IPS-18a (cell line): ENCODE measurements around the gene GPR160.
"Not testable (repeated sequence)": the region's sequence is repeated elsewhere in the genome, so short reads cannot be mapped to it uniquely, and the experiment has no call there.

Experiments used
- H3K27ac ChIP-seq: one replicate; pipeline ENCODE4 v1.5.1; 2013; ENCODE audit warnings: low read length
- H3K27me3 ChIP-seq: one replicate; pipeline ENCODE4 v1.6.1; 2013; ENCODE audit warnings: mild to moderate bottlenecking, low read length; ENCODE audit not compliant: control insufficient read depth, insufficient read depth
- H3K36me3 ChIP-seq: one replicate; pipeline ENCODE4 v1.6.1; 2013; ENCODE audit warnings: low read depth, low read length; ENCODE audit not compliant: control insufficient read depth
- H3K4me1 ChIP-seq: one replicate; pipeline ENCODE4 v1.6.1; 2013; ENCODE audit warnings: low read depth, low read length; ENCODE audit not compliant: control insufficient read depth
- H3K4me3 ChIP-seq: one replicate; pipeline ENCODE4 v1.5.1; 2013; ENCODE audit warnings: low read length
- H3K9ac ChIP-seq: one replicate; pipeline ENCODE4 v1.6.1; 2013; ENCODE audit warnings: mild to moderate bottlenecking, low read length, moderate library complexity
- H3K9me3 ChIP-seq: one replicate; pipeline ENCODE4 v1.6.1; 2013; ENCODE audit warnings: low read depth, low read length; ENCODE audit not compliant: control insufficient read depth

The GPR160 gene

DNA sequence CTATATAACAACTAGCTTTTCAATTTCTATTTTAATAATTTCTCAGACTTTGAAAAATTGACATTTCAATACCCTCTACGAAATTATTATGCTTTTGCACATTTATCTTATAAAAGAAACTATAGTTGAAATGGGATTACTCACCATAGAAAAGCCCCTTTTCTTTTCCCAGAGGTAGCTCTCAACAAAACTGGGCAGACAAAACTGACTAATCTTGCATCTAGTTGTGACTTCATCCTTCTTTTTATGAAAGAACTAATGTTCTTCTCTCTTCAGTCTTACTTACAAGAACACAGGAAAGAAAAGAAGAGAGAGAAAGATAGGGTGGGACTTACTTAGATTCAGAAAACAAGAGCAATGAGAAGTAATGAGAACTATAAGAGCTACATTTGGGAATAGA, 61.0 kb downstream of the GPR160 start:
- peaks cover 70% of the 10 kb centered on the region for H3K36me3 ChIP-seq
- no peaks in the 10 kb centered on the region for H3K27me3 ChIP-seq
- no peaks in the 10 kb centered on the region for H3K4me1 ChIP-seq
- no peak overlapping the region for H3K27ac ChIP-seq
- H3K9me3 ChIP-seq, result no peaks in the 10 kb centered on the region
- no peak overlapping the region for H3K9ac ChIP-seq
- H3K4me3 ChIP-seq, result no peak overlapping the region

DNA sequence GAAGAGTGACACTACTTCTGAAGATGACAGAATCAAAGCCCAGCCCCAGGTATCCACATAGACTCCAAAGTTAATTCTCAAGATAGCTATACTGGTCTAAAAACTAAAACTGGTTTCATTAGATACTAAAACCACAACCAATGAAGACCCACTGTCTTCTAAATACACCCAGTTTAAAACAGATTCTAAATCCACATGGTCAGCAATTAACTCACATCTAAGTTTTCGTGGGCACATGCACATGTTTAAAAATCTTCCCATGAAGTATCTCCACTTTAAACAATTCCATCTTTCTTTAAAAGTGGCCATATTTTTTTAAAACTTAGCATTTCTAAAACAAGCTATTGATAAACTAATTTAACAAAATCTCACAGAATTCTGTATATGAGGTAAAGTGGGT, 63.1 kb downstream of the GPR160 start:
- Histone ChIP-seq H3K36me3 (peaks cover 63% of the 10 kb centered on the region), H3K27me3 (no peaks in the 10 kb centered on the region), H3K9ac (no peak overlapping the region), H3K27ac (no peak overlapping the region), H3K9me3 (no peaks in the 10 kb centered on the region), H3K4me3 (no peak overlapping the region), H3K4me1 (no peaks in the 10 kb centered on the region)

DNA sequence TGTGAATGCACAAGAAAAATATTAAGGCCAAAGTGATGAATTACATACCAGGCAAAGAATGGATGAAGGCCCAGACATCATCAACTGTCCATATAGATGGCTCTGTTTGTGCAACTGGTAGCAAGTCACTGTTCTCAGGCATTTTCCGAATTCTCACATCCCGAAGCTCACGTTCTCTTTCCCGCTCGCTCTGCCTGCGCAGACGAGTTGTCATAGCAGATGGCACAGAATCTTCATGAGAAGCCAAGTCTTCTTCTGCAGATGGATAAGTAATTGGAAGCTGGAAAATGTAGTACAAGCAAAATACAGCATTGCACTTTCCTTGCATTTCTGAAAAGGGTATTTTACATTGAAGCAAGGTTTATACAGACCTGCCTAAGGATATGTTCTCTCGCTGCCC, 64.6 kb downstream of the GPR160 start:
- Histone ChIP-seq H3K4me1 (no peaks in the 10 kb centered on the region), H3K27me3 (no peaks in the 10 kb centered on the region), H3K9me3 (no peaks in the 10 kb centered on the region), H3K4me3 (no peak overlapping the region), H3K27ac (no peak overlapping the region), H3K9ac (no peak overlapping the region), H3K36me3 (peaks cover 49% of the 10 kb centered on the region)

DNA sequence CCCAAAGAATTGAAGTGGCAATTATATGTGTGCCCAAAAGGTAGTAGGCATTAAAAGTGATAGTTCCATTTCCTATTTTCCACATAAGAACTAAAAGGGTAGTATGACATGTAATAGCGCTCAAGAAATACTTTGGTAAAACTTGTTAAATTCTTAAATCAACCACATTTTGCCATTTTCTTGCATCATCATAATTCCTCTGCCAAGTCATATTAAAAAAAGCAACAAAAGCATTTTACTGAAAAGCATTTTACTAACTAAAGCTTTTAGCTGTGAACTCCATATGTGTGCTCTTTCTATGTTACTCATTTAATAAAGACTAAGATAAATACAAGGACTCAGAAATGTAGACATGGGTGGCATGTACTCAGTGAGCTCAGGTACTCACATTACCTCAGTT, 70.1 kb downstream of the GPR160 start:
- Histone ChIP-seq H3K36me3 (peaks cover 6% of the 10 kb centered on the region), H3K4me3 (no peak overlapping the region), H3K27ac (no peak overlapping the region), H3K9ac (no peak overlapping the region), H3K9me3 (no peaks in the 10 kb centered on the region), H3K4me1 (no peaks in the 10 kb centered on the region), H3K27me3 (no peaks in the 10 kb centered on the region)

DNA sequence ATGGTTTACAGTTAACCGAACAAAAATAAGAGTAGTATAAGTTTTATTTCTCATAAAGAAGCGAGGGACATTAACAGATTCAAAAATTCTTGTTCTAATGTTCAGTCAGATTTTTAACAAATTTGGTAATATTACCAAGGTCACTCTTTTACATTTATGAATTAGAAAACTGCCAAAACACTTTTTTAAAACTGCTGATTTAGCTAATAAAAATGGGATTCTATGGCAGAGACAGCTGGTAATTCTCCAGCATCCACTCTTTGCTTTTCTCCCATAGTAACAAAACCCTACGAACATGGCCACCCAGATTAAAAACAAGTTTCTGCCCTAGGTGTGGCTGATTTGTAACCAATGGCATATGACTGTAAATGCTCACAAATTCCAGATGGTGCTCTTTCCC, 71.2 kb downstream of the GPR160 start:
- H3K36me3 ChIP-seq, result peaks cover 15% of the 10 kb centered on the region
- no peaks in the 10 kb centered on the region for H3K4me1 ChIP-seq

DNA sequence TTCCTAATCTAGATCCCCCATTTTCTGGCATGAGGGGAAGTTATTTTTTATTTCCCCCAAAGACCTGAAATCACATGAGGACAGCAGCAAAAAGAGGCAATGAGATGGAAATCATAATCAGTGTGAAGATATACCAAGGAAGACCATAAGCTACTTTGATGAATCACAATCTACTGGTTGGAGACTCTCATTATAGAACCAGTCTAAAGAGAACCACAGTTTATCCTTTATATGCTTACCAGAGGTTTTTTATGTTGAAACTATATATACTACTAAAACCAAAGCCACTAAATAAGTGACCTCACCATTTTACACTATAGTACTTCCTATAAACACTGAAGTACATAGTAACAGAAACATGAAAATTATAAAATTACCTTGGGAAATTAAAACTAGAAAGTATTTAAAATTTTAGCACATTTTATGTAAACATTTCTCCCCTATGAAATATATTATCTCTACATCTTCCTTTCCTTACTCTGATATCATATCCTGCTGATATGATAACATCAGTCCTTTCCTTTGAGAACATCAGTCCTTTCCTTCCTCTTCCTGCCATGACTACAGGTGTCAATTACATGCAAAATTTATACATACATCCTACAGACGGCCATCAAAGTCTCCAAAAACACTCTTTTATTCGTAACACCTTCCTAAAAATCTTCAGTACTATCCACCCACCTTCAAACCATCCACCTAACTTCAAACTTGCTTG, 71.9 kb downstream of the GPR160 start:
- Histone ChIP-seq H3K9ac (no peak overlapping the region), H3K27me3 (no peaks in the 10 kb centered on the region), H3K4me1 (no peaks in the 10 kb centered on the region), H3K27ac (no peak overlapping the region), H3K4me3 (no peak overlapping the region), H3K9me3 (no peaks in the 10 kb centered on the region), H3K36me3 (peaks cover 22% of the 10 kb centered on the region)

More for the DNA sequence above, 71.2 kb downstream of the GPR160 start:
- no peak overlapping the region for H3K27ac ChIP-seq
- no peaks in the 10 kb centered on the region for H3K27me3 ChIP-seq
- no peaks in the 10 kb centered on the region for H3K9me3 ChIP-seq
- no peak overlapping the region for H3K9ac ChIP-seq
- no peak overlapping the region for H3K4me3 ChIP-seq

DNA sequence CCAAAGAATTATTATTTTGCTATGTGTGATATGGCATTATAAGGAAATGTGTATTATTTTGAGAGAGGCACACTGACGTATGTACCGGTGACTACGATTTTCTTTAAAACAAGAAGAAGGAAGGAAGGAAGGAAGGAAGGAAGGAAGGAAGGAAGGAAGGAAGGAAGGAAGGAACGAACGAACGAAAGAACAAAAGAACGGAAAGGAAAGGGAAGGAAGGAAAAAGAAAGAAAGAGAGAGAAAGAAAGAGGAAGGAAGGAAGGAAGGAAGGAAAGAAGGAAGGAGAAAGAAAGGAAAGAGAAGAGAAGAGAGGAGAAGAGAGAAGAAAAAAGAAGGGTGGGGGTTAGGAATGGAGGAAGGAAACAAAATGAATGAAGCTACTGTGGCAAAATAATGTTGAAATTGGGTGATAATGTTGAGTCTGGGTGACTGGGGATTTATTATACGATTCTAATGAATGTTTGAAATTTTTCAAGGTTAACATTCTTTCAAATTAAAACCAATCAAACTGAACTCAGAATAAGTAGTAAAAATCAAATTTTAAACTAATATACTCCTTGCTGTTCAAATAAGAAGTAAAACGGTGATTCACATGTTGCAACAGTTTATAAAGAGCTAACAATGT, 73.5 kb downstream of the GPR160 start:
- no peaks in the 10 kb centered on the region for H3K9me3 ChIP-seq
- peaks cover 30% of the 10 kb centered on the region for H3K36me3 ChIP-seq
- H3K4me3 ChIP-seq, result no peak overlapping the region
- H3K9ac ChIP-seq, result no peak overlapping the region
- no peaks in the 10 kb centered on the region for H3K27me3 ChIP-seq
- H3K4me1 ChIP-seq, result no peaks in the 10 kb centered on the region
- H3K27ac ChIP-seq, result no peak overlapping the region

DNA sequence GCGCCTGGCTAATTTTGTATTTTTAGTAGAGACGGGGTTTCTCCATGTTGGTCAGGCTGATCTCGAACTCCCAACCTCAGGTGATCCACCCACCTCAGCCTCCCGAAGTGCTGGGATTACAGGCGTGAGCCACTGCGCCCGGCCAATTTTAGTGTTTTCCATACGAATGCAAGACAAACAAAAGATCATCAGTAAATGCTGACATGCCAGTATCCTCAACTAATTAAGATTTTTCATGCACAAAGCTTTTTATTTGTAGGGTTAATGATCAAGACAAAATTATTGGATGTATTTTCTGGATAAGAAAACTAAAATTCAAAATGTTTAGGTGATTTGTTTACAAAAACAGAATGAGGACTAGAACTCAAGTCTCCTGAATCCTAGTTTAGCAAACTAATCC, 76.4 kb downstream of the GPR160 start:
- not testable (repeated sequence) for H3K9me3 ChIP-seq

DNA sequence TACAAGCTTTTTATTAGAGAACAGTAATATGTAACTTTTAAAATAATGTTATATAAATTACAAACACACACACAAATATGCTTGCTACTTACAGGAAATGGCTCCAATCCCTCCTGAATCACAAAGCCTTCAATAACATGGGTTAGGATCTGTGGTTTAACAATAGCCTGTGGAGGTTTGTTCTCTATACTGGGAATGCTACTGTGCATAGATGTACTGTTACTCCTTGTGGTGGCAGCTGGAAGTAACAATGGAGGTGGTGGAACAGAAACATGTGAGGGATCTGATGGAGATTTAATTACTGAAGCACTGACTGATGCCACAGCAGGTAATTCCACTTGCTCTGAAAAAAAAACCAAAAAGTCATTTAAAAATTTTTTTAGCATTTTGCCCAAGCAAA, 79.3 kb downstream of the GPR160 start:
- H3K4me1 ChIP-seq, result no peaks in the 10 kb centered on the region
- no peaks in the 10 kb centered on the region for H3K9me3 ChIP-seq
- no peak overlapping the region for H3K27ac ChIP-seq
- H3K9ac ChIP-seq, result no peak overlapping the region
- no peak overlapping the region for H3K4me3 ChIP-seq
- peaks cover 52% of the 10 kb centered on the region for H3K36me3 ChIP-seq
- H3K27me3 ChIP-seq, result no peaks in the 10 kb centered on the region

More for the DNA sequence above, 76.4 kb downstream of the GPR160 start:
- H3K4me3 ChIP-seq, H3K27me3 ChIP-seq, H3K4me1 ChIP-seq, H3K9ac ChIP-seq, H3K27ac ChIP-seq: not testable (repeated sequence)
- peaks cover 37% of the 10 kb centered on the region for H3K36me3 ChIP-seq

DNA sequence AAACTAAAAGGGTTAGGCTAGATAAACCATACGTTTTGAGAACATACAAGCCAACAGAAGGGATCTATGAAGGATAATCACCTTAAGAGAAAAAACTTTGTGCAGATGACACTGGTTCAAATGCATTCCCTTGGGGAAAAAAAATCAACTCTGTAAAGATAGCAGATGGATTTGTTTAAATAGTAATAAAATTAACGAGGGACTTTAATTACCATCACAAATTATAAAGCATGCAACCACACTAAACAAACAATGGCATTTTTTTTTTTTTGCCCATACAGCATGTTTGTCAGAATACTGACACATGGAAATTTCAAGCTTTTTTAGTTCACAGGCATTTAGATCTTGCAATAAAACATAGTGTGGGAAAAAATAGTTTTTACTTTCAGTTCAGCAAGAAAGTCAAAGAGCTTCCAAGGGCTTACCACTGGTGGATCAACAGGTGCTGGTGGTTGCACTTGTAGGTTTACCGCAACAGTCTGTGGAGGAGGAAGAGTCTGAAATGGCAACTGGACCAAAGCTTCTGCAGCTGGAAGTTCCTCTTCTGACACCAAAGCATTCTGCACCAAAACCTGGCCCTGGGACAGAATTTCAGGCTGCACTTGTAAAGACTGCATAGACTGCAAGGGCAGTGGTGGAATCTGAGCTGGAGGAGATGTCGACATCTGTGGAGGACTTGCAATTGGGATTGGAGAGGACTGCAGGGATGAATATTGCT, 90.6 kb downstream of the GPR160 start:
- no peaks in the 10 kb centered on the region for H3K9me3 ChIP-seq
- H3K4me1 ChIP-seq, result no peaks in the 10 kb centered on the region
- no peak overlapping the region for H3K9ac ChIP-seq
- H3K4me3 ChIP-seq, result no peak overlapping the region
- no peaks in the 10 kb centered on the region for H3K27me3 ChIP-seq
- H3K27ac ChIP-seq, result no peak overlapping the region
- H3K36me3 ChIP-seq, result peaks cover 13% of the 10 kb centered on the region

DNA sequence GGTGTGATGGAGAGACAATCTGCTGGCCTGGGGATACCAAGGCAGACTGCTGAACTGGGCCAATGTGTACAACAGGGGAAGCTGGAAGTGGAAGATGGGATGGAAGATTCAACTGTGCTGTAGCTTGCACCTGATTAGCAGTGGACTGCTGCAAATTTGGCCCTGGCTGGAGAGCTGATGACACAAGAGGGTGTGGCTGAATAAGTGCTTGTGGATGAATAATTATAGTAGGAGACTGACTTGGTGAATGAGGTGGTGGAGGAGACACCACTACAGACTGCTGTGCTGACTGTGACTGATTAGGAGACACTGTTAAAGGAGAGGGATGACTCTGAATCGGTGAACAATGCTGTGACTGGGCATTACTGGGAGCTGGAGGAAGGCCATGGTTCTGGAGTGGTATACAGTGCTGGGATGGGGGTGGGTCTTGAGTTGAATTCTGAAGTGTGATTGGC, 91.2 kb downstream of the GPR160 start:
- Histone ChIP-seq H3K9ac (no peak overlapping the region), H3K9me3 (no peaks in the 10 kb centered on the region), H3K27me3 (no peaks in the 10 kb centered on the region), H3K4me1 (no peaks in the 10 kb centered on the region), H3K27ac (no peak overlapping the region), H3K36me3 (peaks cover 13% of the 10 kb centered on the region), H3K4me3 (no peak overlapping the region)
